GM19043 (cell line): ENCODE data around the gene RBM20.
"Not testable (repeated sequence)": the region's sequence is repeated elsewhere in the genome, so short reads cannot be mapped to it uniquely, and the experiment has no call there.

Experiments used
- ATAC-seq: cut with Tn5 transposase; IDR thresholded peaks from one replicate; pipeline ENCODE4 v1.9.1; 2021; ENCODE audit warnings: low read depth; ENCODE audit not compliant: unreplicated experiment

The RBM20 gene

GRCh38 chr10:110646417-110647135 lies 2.4 kb downstream of the RBM20 start:
- ATAC-seq, result no peak

DNA sequence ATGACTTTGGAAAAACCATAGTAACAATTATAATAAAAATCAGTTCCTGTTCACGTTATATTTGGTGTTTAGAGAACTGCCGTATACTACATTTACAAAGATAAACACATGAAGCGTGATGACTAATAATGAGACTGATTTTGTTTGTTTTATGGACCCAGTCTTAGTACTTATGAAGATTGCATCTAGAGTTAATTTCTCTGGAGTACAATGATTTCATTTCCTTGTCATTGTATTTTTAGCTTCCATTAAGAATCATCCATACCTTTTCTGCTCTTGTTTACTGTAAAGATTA lies 2.9 kb downstream of the RBM20 start:
- ATAC-seq, result no peak

DNA sequence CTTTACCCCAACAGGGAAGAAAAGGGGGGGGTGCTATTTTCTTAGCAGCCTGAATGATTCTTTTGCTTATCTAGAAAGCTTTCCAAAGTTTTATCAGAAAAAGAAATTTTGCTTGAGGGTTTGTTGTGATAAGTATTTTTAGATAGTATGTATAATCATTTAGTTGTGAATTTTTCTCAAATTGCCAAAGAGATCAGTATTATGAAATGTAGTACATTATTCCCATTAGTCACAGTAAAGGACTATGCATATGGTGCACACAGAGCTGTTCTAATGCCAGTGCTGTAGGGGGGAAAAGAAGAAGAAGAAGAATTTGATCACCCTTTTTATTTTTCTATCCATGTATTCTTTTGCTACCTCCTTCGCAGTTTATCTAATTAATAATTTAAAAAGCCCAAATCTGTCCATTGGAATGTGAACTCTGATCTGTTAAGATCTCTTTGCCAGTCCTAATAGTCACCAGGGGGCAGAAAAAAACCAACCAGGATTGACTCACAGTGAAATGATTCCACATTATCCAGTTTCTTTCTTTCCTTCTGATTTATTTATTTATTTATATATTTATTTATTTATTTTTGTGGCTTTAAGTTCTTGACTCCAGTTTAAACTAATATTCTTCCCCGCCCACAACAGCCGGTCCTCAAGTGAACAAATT lies 4.7 kb downstream of the RBM20 start:
- ATAC-seq, result no peak

- ATAC-seq, result no peak
Observed at GRCh38 chr10:110649347-110650264, 5.5 kb downstream of the RBM20 start.

GRCh38 chr10:110650265-110650668 lies 6.1 kb downstream of the RBM20 start:
- ATAC-seq, result no peak

GRCh38 chr10:110651044-110651958 lies 7.2 kb downstream of the RBM20 start:
- ATAC-seq, result peak; percentile 96

DNA sequence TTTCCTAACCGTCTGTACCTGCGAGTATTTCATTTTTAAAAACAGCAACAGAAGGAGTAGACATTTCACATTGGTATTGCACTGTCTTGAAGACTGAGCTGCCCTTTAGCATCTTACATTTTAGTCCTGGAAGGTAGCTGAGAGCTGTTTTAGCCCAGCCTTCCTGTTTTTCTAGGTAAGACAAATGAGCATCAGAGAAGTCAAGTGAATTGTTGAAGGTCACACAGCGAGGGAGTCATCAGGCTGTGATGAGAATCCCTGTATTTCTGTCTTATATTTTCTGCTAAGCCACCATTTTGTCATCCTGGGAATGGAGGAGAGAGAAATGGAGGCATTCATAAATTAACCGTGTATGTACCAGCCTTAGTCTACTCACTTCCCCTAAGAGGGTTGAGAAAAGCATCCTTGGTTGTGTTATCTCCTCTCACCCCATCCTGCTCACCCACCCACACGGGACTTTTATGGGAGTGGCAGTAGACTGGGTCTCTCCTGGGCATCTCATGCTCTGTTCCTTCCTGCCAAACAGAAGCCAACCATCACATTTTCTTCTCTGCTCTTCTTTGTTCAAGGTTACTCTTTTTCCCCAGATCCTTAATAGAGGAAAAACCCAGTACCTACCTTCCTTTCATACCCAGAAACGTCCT lies 8.5 kb downstream of the RBM20 start:
- no peak for ATAC-seq

DNA sequence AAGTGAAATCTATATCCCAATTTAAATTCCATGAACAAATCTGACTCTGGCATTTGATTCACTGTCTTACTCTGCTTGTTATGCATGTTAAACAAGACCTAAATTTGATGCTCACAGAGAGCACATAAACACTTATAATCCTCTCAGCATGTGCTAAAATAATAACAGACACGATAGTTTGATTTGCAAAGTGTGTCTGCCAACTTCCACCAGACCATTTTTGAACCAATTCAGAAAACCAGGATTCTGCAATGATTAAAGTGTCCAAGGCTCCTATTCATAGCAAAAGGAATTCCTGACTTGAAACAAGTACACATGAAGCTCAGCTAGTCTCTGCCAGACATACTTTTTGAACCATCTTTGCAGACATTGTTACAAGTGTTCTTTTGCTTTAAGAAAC lies 11.2 kb downstream of the RBM20 start:
- ATAC-seq, result no peak

- ATAC-seq, result no peak
Observed at GRCh38 chr10:110656612-110657011, 12.5 kb downstream of the RBM20 start.

DNA sequence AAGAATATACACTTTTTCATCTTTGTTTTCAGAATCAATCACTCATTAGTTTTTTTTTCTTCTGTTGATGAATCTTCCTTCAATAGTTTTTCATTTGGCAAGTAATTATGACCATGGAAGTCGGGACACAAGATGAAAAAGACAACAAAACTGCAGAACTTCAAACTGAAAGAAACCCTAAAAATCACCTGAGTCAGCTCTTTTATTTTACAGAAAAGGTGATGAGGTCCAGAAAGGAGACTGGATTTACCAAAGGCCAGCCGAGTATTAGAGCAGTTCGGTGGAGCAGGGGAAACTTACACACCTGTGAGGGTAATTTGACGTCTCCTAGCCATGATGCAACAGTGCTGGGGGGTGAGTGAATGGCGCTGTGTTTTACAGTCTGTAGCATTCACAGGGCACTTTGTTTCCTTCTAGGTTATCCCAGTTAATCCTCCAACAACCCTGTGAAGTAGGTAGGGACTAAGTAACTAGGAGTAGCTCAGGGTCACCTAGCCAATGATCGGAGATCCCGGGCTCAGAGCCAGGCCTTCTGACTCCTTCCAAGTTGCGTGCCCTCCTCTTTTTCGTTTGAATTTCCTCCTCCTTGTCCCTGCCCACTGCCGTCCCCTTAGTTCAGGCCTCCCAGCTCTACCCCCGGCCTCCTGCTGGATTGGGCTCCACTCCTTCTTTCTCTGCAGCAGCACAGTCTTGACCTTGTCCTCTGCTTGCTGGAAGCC lies 14.0 kb downstream of the RBM20 start:
- no peak for ATAC-seq

DNA sequence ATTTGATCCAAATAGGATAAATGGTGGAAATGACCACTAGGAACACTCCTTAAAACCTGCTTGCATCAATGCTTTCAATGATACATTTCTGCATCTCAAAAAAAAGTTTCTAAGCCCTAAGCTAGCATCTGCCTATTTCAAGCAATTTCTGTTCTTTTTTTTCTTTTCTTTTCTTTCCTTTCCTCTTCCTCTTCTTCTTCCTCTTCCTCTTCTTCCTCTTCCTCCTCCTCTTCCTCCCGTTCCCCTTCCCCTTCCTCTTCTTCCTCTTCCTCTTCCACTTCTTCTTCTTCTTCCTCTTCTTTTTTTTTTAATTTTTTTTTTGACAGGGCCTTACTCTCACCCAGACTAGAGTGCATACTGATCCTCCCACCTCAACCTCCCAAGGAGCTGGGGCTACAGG lies 15.4 kb downstream of the RBM20 start:
- no peak for ATAC-seq

- not testable (repeated sequence) for ATAC-seq
Observed at GRCh38 chr10:110660289-110660688, 16.2 kb downstream of the RBM20 start.

GRCh38 chr10:110661292-110661691 lies 17.2 kb downstream of the RBM20 start:
- no peak for ATAC-seq

- ATAC-seq, result no peak
Observed at GRCh38 chr10:110664483-110665420, 20.6 kb downstream of the RBM20 start.

DNA sequence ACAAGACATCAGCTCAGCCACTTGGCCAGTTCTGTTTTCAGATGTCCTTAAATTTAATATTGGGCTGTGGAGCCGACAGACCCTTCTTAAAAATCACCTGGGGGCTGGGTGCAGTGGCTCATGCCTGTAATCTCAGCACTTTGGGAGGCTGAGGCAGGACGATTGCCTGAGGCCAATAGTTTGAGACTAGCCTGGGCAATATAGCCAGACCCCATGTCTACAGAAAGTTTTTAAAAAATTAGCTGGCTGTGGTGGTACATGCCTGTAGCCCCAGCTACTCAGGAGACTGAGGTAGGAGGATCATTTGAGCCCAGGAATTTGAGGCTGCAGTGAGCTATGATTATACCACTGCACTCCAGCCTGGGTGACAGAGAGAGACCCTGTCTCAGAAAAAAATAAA lies 22.1 kb downstream of the RBM20 start:
- not testable (repeated sequence) for ATAC-seq

GRCh38 chr10:110666673-110667072 lies 22.5 kb downstream of the RBM20 start:
- no peak for ATAC-seq

DNA sequence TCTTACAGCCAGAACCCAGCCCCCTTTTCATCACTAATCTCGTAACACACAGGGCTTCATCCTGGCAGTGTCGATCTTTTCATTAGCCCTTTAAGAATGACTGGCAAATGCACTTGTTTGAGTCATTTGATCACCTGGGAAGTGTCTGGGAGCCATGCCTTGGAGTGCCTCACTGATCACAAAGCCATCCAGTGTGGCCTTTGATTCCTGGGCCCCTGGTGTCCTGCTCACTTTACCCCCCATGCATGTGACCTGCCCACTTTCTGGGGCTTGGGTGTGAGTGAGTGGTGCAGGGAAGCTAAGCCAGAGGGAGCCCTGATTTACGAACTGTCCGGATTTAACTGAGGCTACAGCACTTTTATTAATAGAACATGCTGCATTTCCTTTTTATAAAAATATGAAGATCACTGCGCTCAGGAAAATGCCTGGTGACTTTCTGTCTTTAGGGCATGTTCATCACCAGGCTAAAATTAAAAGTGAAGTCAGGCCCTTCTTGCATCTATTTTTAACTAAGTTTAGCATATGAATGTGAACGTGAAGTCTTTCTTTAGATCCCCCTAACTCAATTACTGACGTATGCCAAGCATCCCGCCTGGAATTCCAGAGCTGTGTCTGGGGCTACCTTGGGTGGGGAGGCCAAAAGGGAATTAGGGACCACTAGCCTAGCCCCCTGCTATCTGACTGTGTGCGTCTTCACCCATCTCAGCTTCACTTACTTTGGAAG lies 23.6 kb downstream of the RBM20 start:
- no peak for ATAC-seq

- ATAC-seq, result no peak
Observed at GRCh38 chr10:110668443-110668842, 24.3 kb downstream of the RBM20 start.
